GM20000 (cell line): ENCODE data around the gene EME1.

Source experiments
- DNase-seq: peaks from one replicate; pipeline ENCODE4 v3.0.0; 2012; ENCODE audit warnings: low spot score
- CTCF ChIP-seq: IDR thresholded peaks from 2 replicates; pipeline ENCODE4 v1.5.1; 2012; ENCODE audit warnings: mild to moderate bottlenecking, control low read depth; ENCODE audit errors: extremely low read depth, missing control alignments

Gene EME1

GRCh38 chr17:50350733-50351132 is 22.3 kb upstream of the EME1 start:
- DNase-seq = peak; percentile 4
- TF ChIP-seq CTCF = no peak

GRCh38 chr17:50352072-50352692 is 20.8 kb upstream of the EME1 start:
- TF ChIP-seq CTCF = no peak
- DNase-seq = no peak

- DNase-seq = no peak
- no peak for TF ChIP-seq CTCF
These were observed 20.1 kb upstream of the EME1 start for GRCh38 chr17:50352693-50353599.

GRCh38 chr17:50353600-50354195 is 19.3 kb upstream of the EME1 start:
- peak; percentile 13 for DNase-seq

GRCh38 chr17:50354198-50354597 is 18.8 kb upstream of the EME1 start:
- no peak for TF ChIP-seq CTCF

More at GRCh38 chr17:50353600-50354195, 19.3 kb upstream of the EME1 start:
- no peak for TF ChIP-seq CTCF

GRCh38 chr17:50354776-50355175 is 18.3 kb upstream of the EME1 start:
- DNase-seq = no peak
- TF ChIP-seq CTCF = no peak

More at GRCh38 chr17:50354198-50354597, 18.8 kb upstream of the EME1 start:
- DNase-seq = no peak

- TF ChIP-seq CTCF = no peak
- no peak for DNase-seq
These were observed 17.7 kb upstream of the EME1 start for GRCh38 chr17:50355336-50355700.
